Right lobe of liver (tissue), 6 donors: ENCODE measurements around the gene SEMA4G. TPM values are rescaled to one million over a fixed set of nuclear protein-coding genes. Genes with fewer than 3 reads are reported as not detected.
A peak's percentile ranks its signal among the peaks of the same experiment; 100 is the strongest.

Experiments used
- ATAC-seq, 4 donors: fragments of 200-7000 bp; cut with Tn5 transposase; one replicate each; pipeline ENCODE4 v1.9.1; 2020; ENCODE audit warnings: mild to moderate bottlenecking in 4 of 4, moderate library complexity in 4 of 4
- DNase-seq, 3 donors: peaks; one replicate each; pipeline ENCODE4 v3.0.0-alpha.2; 2020
- H3K27ac ChIP-seq, 3 donors: fragments of 200-600 bp; one replicate each; pipeline ENCODE4 v1.8.0; 2022
- H3K27me3 ChIP-seq, 2 donors: fragments of 200-600 bp; one replicate each; pipeline ENCODE4 v1.8.0; 2022
- H3K36me3 ChIP-seq, 4 donors: fragments of 200-600 bp; sonication (generic) in 1 of 4; one replicate each; pipeline versions ENCODE4 v1.5.1 to v1.8.0; 2017 to 2022; ENCODE audit warnings: control low read depth in 1 of 4
- H3K4me1 ChIP-seq, 4 donors: fragments of 200-600 bp; sonication (generic) in 1 of 4; one replicate each; pipeline versions ENCODE4 v1.5.1 to v1.8.0; 2017 to 2022; ENCODE audit warnings: control low read depth in 1 of 4
- H3K4me3 ChIP-seq, 3 donors: fragments of 200-600 bp; one replicate each; pipeline ENCODE4 v1.8.0; 2022
- H3K9me3 ChIP-seq, 4 donors: fragments of 200-600 bp; sonication (generic) in 1 of 4; one replicate each; pipeline versions ENCODE4 v1.5.1 to v1.8.0; 2017 to 2022; ENCODE audit warnings: control low read depth in 1 of 4
- POLR2A ChIP-seq: fragments of 450-650 bp; IDR thresholded peaks from one replicate; pipeline ENCODE4 v1.6.1; 2017; ENCODE audit warnings: antibody characterized with exemption, mild to moderate bottlenecking
- WGBS: methylation state at CpG from one replicate; pipeline ENCODE4 v1.1.6; 2018; ENCODE audit warnings: low coverage, low lambda C conversion rate; ENCODE audit not compliant: insufficient coverage; ENCODE audit errors: missing lambda C conversion rate; 5-methylcytosine and 5-hydroxymethylcytosine counted together
- intact Hi-C, 2 donors: fragments of 100-400 bp; cut with DNase I; formaldehyde crosslinking; loops; one replicate each; pipeline versions ENCODE4 v1.11.2 to v1.14.1; 2022
- total RNA-seq, 6 experiments: library from RNA; depleted of rRNA in 2 of 6; stranded (reverse); fragments of >200 nt in 2 of 6; fragmentation: NEBNext Ultra II Directional in 3 of 6; extraction: Animal tissue kit (Norgen Biotek cat#: 25700) in 3 of 6; gene quantifications; one replicate each; pipeline versions ENCODE4 v1.1.0 to v1.2.4, GENCODE V29; 2016 to 2023
- TF ChIP-seq, protein P1 (sequence below), 4 donors: fragments of 200-600 bp in 3 of 4; fragments of 450-650 bp in 1 of 4; IDR thresholded peaks; one replicate each; pipeline versions ENCODE4 v1.5.1 to v1.8.0; 2016 to 2022; ENCODE audit warnings: antibody characterized with exemption in 4 of 4, mild to moderate bottlenecking in 2 of 4
- donor health status: DM: no; HTN: yes; CAD: no.
- donor health status: DM: no; HTN: no; CAD: no.
- donor health status: DM: no; HTN: no; CAD: no.
- donor health status: DM: no; HTN: yes; CAD: no.
- donor health status: DM: no; HTN: yes; CAD: no.

SEMA4G gene
- total RNA-seq, 6 experiments from 2014 or later, result 24.7 to 129 (median 38.4) TPM

DNA sequence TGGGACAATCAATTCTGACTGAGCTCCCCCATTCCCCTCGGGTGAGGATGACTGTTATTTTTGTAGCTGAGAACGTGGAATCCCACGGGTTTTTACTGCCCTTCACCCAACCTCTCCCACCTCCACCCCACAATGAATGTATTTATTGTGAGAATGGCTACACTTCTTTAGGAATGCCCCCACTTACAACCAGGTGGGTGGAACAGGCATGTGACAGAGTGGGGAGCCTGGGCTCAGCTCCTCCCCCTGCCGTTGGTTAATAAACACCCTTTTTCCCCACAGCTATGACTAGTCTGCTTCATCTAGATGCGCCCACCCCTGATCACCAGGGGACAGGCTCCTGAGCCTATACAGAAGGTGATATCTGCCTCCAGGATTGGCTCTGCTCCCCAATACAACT lies 16.0 kb downstream of the SEMA4G start:
- H3K27ac ChIP-seq, result no peak overlapping the region
- peaks cover 0 to 29% (median 9%) of the 10 kb centered on the region in 4 donors for H3K4me1 ChIP-seq
- no peak overlapping the region for H3K4me3 ChIP-seq
- WGBS, result 39% methylated on average over 5 of the region's 5 CpGs
- TF ChIP-seq, protein P1, sequence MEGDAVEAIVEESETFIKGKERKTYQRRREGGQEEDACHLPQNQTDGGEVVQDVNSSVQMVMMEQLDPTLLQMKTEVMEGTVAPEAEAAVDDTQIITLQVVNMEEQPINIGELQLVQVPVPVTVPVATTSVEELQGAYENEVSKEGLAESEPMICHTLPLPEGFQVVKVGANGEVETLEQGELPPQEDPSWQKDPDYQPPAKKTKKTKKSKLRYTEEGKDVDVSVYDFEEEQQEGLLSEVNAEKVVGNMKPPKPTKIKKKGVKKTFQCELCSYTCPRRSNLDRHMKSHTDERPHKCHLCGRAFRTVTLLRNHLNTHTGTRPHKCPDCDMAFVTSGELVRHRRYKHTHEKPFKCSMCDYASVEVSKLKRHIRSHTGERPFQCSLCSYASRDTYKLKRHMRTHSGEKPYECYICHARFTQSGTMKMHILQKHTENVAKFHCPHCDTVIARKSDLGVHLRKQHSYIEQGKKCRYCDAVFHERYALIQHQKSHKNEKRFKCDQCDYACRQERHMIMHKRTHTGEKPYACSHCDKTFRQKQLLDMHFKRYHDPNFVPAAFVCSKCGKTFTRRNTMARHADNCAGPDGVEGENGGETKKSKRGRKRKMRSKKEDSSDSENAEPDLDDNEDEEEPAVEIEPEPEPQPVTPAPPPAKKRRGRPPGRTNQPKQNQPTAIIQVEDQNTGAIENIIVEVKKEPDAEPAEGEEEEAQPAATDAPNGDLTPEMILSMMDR (IDR thresholded peaks at IDR 0.05), result no peak
- peak; percentile 7 for TF ChIP-seq POLR2A
- DNase-seq, result no peak
- no peaks in the 10 kb centered on the region for H3K9me3 ChIP-seq
- H3K27me3 ChIP-seq, result no peaks in the 10 kb centered on the region
- ATAC-seq, result peak; percentile 5 to 18 (median 13)
- intact Hi-C loops, result no loop called here
- peaks cover 0 to 39% (median 5%) of the 10 kb centered on the region in 4 donors for H3K36me3 ChIP-seq

DNA sequence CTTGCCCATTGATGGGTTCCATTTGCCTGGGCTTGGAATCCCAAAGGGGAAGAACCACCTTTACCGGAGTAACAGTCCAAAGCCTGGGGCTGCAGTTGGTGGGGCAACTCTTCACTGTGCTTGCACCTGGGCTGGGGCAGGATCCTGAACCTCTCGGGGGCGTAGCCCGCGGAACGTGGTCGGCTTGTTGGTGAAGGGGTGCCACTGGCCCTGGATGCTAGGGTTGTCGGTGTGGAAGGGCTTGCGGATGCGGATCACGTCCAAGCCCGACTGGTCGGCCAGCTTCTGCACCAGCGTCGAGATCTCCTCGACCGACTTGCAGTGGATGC lies 17.3 kb downstream of the SEMA4G start:
- Histone ChIP-seq H3K9me3 (no peaks in the 10 kb centered on the region), H3K27me3 (no peaks in the 10 kb centered on the region), H3K36me3 (peaks cover 0 to 36% (median 6%) of the 10 kb centered on the region in 4 donors), H3K4me3 (peak overlapping the region; percentile 64 to 96 (median 87)), H3K27ac (peak overlapping the region in 1 of 3 donors; percentile 78), H3K4me1 (peaks cover 0 to 29% (median 9%) of the 10 kb centered on the region in 4 donors)
- TF ChIP-seq, protein P1 (IDR thresholded peaks at IDR 0.05), result no peak
- TF ChIP-seq POLR2A, result no peak
- intact Hi-C loops, result no loop called here
- DNase-seq, result no peak
- ATAC-seq, result peak in 1 of 4 donors; percentile 22
- 15% methylated on average over 8 of the region's 17 CpGs for WGBS

DNA sequence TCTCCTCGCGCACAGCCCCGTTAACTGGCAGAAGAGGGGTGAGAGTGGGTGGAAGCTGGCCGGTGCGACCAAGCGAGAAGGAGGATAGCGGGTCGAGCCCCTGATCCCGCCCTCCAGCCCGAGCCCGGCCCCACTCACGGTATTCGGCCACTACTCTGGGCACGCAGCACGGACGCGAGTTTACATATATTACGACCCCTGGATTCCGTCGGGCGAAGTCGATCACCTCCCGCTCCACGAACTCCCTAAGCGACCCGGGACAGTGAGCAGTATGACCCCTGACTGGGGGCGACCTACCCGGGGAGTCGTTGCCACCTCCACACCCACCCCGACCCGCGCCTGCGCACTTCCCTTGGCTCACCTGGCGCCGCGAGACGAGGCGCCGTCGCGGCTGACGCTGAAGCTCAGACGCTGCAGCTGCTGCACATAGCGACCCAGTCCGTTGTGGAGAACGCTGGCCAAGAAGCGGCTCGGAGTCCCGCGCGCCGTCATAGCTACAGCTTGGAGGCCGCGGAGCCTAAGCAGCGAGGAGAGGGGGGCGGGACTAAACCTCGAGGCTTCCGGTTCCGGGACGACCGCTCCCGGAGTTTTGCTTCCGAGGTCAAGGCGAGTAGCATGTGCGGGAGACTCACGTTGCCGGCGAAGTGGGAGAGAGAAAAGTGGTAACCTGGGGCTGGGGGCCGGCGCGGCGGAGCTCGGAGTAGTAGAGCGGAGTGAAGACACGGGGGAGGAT lies 17.8 kb downstream of the SEMA4G start, which contains the start of the genes MRPL43 and TWNK:
Gene MRPL43 (minus strand): TSS at position 546 of the 733 bp plus-strand sequence. CDS start 54 bp downstream, at position 492.
Gene TWNK (plus strand): TSS at position 592 of the 733 bp plus-strand sequence. CDS start 668 bp downstream, outside the sequence.
- peak within 1 kb of the TSS; percentile 52 to 78 (median 58) for H3K27ac ChIP-seq
- intact Hi-C loops, result no loop called here
- peak; percentile 83 to 89 (median 83) for ATAC-seq
- H3K4me1 ChIP-seq, result peaks cover 0 to 29% (median 9%) of the 10 kb centered on the region in 4 donors
- peaks cover 0 to 30% (median 6%) of the 10 kb centered on the region in 4 donors for H3K36me3 ChIP-seq
- H3K27me3 ChIP-seq, result no peaks in the 10 kb centered on the region
- H3K9me3 ChIP-seq, result no peaks in the 10 kb centered on the region
- peak; percentile 83 to 90 (median 87) for DNase-seq
- peak; percentile 33 for TF ChIP-seq POLR2A
- TF ChIP-seq, protein P1 (IDR thresholded peaks at IDR 0.05), result no peak
- peak within 1 kb of the TSS; percentile 64 to 96 (median 87) for H3K4me3 ChIP-seq
- under 1% methylated on average over 31 of the region's 75 CpGs for WGBS

DNA sequence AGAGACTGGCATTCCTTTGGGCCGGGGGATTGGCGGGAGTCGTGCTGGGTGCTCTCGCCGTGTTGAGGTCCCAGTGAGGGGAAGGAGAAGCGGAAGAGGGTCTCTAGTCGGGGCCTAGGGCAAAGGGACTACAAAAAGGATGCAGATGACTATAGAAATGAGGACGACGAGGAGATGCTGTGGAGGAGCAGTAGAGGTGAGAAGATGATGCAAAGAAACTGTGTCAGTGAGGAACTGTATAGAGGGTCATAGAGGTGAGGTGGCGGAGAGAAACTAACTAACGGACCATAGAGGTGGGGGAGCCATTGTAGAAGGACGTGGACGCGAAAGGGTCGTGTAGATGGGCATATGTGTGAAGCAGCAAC lies 18.4 kb downstream of the SEMA4G start:
- Histone ChIP-seq H3K4me3 (peak overlapping the region; percentile 64 to 96 (median 87)), H3K27me3 (no peaks in the 10 kb centered on the region), H3K36me3 (peaks cover 0 to 25% (median 6%) of the 10 kb centered on the region in 4 donors), H3K27ac (peak overlapping the region in 2 of 3 donors; percentile 58 to 78), H3K9me3 (no peaks in the 10 kb centered on the region), H3K4me1 (peaks cover 0 to 29% (median 9%) of the 10 kb centered on the region in 4 donors)
- TF ChIP-seq, protein P1 (IDR thresholded peaks at IDR 0.05), result no peak
- no peak for TF ChIP-seq POLR2A
- intact Hi-C loops, result no loop called here
- no peak for DNase-seq
- WGBS, result 2% methylated on average over 15 of the region's 15 CpGs
- no peak for ATAC-seq
